Measurements from ENCODE around the gene PKD2.

GRCh38 chr4:87985097-87985886 is 22.1 kb upstream of the PKD2 start:
- TF ChIP-seq EP300 (IDR thresholded peaks at IDR 0.05) (no peak), POLR2A (IDR thresholded peaks at IDR 0.05) (no peak)
